ENCODE results near the gene TBK1. TPM values are rescaled to one million over a fixed set of nuclear protein-coding genes. Genes with fewer than 3 reads are reported as not detected.
A peak's percentile ranks its signal among the peaks of the same experiment; 100 is the strongest.

Gene TBK1
- total RNA-seq, result 10 to 100 TPM; 15.7 to 25.4 (median 19.8) TPM
- polyA plus RNA-seq, result 10 to 100 TPM; 11.9 to 15.8 TPM
- long read RNA-seq, donor 1, transcript TBK1-201 (21 exons, 3,256 nt), result major isoform, 15 of 38 reads
- long read RNA-seq, donor 1, partial matches to known transcripts, result 17 of 38 reads
- long read RNA-seq, donor 1, other reads (novel, unspliced or antisense), result 6 of 38 reads
- long read RNA-seq, donor 2, partial matches to known transcripts, result 0 of 5 reads
- long read RNA-seq, donor 2, other reads (novel, unspliced or antisense), result 0 of 5 reads
- long read RNA-seq, donor 3, transcript TBK1-201 (21 exons, 3,256 nt), result major isoform, 28 of 35 reads
- long read RNA-seq, donor 3, partial matches to known transcripts, result 1 of 35 reads
- long read RNA-seq, donor 3, other reads (novel, unspliced or antisense), result 6 of 35 reads

DNA sequence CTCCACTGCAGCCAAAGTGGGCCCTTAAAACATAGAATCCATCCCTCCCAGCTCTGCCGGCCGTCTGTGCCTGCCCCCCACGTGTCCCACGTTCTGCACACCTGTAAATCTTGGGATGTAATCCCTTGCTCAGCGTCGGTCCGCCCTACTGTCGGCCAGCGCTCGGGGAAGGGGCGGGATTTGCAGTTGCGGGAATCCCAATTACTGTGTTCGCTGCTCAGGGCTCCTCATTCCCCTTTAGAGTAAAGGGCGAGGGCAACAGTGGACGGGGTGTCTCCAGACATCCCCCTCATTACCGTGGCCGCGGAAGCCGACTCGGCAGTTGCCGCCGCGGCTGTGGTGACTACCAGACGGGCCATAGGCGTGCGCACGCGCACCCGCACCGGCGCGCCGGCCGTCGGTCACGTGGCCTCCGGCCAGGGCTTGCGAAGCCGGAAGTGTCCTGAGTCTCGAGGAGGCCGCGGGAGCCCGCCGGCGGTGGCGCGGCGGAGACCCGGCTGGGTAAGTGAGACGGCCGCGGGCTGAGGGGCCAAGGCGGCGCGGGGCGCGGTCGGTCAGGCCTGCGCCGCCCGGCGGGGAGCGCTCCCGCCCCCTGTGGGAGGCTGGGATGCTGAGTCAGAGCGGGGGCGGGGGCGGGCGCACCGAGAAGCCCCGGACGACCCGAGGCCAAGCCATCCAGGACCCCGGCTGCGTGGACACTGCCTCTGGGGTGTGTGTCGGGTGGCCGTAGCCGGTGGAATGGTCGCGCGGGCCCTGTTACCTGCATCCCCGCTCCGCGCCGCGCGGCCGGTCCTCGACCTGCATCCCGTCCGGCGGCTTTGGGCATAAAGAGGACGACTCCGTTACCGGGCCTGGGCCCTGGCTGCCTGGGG, at the start of gene TBK1:
Gene TBK1 (plus strand): TSS at position 434 of the 872 bp plus-strand sequence. CDS start 3,751 bp downstream, outside the sequence.
- WGBS, 3 donors, result 0 to 1% (median 1%) methylated on average over 39 to 94 of the region's 94 CpGs
- intact Hi-C loops (cut with DNase I), result loop anchor here in 1 of 4 donors (10.0 kb wide), 1 partner anchor 47 kb away; the partner anchor contains the start of gene XPOT
- Histone ChIP-seq H3K9me3 (no peaks in the 10 kb centered on the region), H3K4me1 (ENCODE audit: insufficient read depth) (peaks cover 1% of the 10 kb centered on the region), H3K36me3 (no peaks in the 10 kb centered on the region), H3K27me3 (no peaks in the 10 kb centered on the region), H3K4me3 (peak within 1 kb of the TSS; percentile 85), H3K27ac (peak within 1 kb of the TSS; percentile 91 to 92)
- DNase-seq, result peak; percentile 87 to 96 (median 92)
- TF ChIP-seq EP300 (IDR thresholded peaks at IDR 0.05) (no peak), POLR2A (IDR thresholded peaks at IDR 0.05) (peak; percentile 69)
- TF ChIP-seq, protein P1, sequence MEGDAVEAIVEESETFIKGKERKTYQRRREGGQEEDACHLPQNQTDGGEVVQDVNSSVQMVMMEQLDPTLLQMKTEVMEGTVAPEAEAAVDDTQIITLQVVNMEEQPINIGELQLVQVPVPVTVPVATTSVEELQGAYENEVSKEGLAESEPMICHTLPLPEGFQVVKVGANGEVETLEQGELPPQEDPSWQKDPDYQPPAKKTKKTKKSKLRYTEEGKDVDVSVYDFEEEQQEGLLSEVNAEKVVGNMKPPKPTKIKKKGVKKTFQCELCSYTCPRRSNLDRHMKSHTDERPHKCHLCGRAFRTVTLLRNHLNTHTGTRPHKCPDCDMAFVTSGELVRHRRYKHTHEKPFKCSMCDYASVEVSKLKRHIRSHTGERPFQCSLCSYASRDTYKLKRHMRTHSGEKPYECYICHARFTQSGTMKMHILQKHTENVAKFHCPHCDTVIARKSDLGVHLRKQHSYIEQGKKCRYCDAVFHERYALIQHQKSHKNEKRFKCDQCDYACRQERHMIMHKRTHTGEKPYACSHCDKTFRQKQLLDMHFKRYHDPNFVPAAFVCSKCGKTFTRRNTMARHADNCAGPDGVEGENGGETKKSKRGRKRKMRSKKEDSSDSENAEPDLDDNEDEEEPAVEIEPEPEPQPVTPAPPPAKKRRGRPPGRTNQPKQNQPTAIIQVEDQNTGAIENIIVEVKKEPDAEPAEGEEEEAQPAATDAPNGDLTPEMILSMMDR (IDR thresholded peaks at IDR 0.05), result peak in 2 of 3 donors; percentile 31 to 51

- H3K36me3 ChIP-seq, result no peaks in the 10 kb centered on the region
Measured at GRCh38 chr12:64402181-64402580, 49.7 kb upstream of the TBK1 start.

DNA sequence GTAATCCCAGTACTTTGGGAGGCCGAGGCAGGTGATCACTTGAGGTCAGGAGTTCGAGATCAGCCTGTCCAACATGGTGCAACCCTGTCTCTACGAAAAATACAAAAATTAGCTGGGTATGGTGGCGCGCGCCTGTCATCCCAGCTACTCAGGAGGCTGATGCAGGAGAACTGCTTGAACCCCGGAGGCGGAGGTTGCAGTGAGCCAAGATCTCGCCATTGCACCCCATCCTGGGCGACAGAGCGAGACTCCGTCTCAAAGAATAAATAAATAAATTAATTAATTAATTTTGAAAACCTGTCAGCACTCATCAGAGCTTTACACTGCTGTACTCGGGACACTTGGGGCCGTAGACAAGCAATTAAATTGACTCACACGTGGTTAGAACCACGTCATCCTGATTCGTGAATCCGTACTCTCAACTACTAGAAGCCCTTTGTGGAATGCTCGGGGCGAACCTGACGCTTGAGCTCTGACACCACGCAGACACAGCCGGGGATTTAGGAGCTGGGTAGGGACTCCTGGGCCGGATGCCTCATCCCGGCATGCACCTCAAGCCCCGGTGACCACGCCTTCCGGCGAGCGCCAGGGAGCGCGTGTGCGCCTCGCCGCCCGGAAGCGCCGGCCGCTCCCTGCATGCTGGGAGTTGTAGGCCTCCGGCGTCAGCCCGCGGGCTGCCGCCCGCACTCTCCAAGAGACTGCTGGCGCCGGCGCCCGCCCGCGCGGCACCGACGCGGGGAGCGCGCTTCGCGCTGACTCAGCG, 48.0 kb upstream of the TBK1 start, which contains the start of gene XPOT:
Gene XPOT (plus strand): TSS at position 686 of the 763 bp plus-strand sequence. CDS start 5,644 bp downstream, outside the sequence.
- intact Hi-C loops (cut with DNase I), result loop anchor here in 1 of 4 donors (10.0 kb wide), 1 partner anchor 51 kb away; the partner anchor contains the start of gene TBK1

More at GRCh38 chr12:64402181-64402580, 49.7 kb upstream of the TBK1 start:
- DNase-seq, result no peak
- WGBS, 3 donors, result 85 to 86% (median 86%) methylated on average over 5 of the region's 5 CpGs
- H3K4me1 ChIP-seq (ENCODE audit: insufficient read depth), result peaks cover 2% of the 10 kb centered on the region
- no peaks in the 10 kb centered on the region for H3K27me3 ChIP-seq
- H3K27ac ChIP-seq, result no peak overlapping the region
- TF ChIP-seq EP300 (IDR thresholded peaks at IDR 0.05), result no peak
- TF ChIP-seq POLR2A (IDR thresholded peaks at IDR 0.05), result no peak
- TF ChIP-seq, protein P1 (IDR thresholded peaks at IDR 0.05), result no peak
- no peak overlapping the region for H3K4me3 ChIP-seq
- H3K9me3 ChIP-seq, result no peaks in the 10 kb centered on the region
- intact Hi-C loops (cut with DNase I), result loop anchor here in 1 of 4 donors (10.0 kb wide), 1 partner anchor 53 kb away; the partner anchor contains the start of gene TBK1

More for the DNA sequence above, 48.0 kb upstream of the TBK1 start, which contains the start of gene XPOT:
- peaks cover 2% of the 10 kb centered on the region for H3K4me1 ChIP-seq (ENCODE audit: insufficient read depth)
- H3K4me3 ChIP-seq, result peak within 1 kb of the TSS; percentile 90
- no peaks in the 10 kb centered on the region for H3K27me3 ChIP-seq
- H3K36me3 ChIP-seq, result no peaks in the 10 kb centered on the region
- no peaks in the 10 kb centered on the region for H3K9me3 ChIP-seq
- WGBS, 3 donors, result 11 to 29% (median 11%) methylated on average over 25 to 60 of the region's 60 CpGs
- DNase-seq, result peak; percentile 92 to 97 (median 93)
- TF ChIP-seq, protein P1 (IDR thresholded peaks at IDR 0.05), result no peak
- peak; percentile 28 for TF ChIP-seq EP300 (IDR thresholded peaks at IDR 0.05)
- peak within 1 kb of the TSS; percentile 54 to 96 for H3K27ac ChIP-seq

Measured in ovary (tissue), 10 donors.